ENCODE measurements around the gene OMP. TPM values are rescaled to one million over a fixed set of nuclear protein-coding genes. Genes with fewer than 3 reads are reported as not detected.

OMP gene
- total and polyA plus RNA-seq, 2 of the 4 experiments (the other 2 are of a cell fraction): 0.27 TPM; not detected in 1

- ChIA-PET CTCF (no interaction called here), POLR2A (ENCODE audit: unreplicated experiment) (no interaction called here)
- Histone ChIP-seq H2BK15ac (ENCODE audit: low read depth, low read length) (no peak overlapping the region), H3K4me3 (ENCODE audit: insufficient read depth, low read depth, low read length) (no peak overlapping the region), H2AK5ac (ENCODE audit: low read depth, low read length) (no peak overlapping the region), H4K20me1 (ENCODE audit: insufficient read depth, low read length) (no peaks in the 10 kb centered on the region), H3K9me3 (ENCODE audit: control insufficient read depth, insufficient read depth, low read length) (no peaks in the 10 kb centered on the region), H3K23ac (ENCODE audit: low read depth, low read length) (no peak overlapping the region; the same call in 1 of the 2 replicates), H3K27ac (ENCODE audit: insufficient read depth, low read length) (no peak overlapping the region), H2AFZ (replicated peaks; ENCODE audit: low read length, poor library complexity) (no peak overlapping the region), H4K8ac (ENCODE audit: low read depth in 2 of 2, low read length in 2 of 2) (no peak overlapping the region), H3K27me3 (ENCODE audit: control insufficient read depth, insufficient read depth, low read length) (peaks cover 5% of the 10 kb centered on the region; the same call in 1 of the 2 replicates), H4K5ac (ENCODE audit: low read depth, low read length) (no peak overlapping the region), H2BK5ac (ENCODE audit: low read depth, low read length, poor library complexity, severe bottlenecking) (no peak overlapping the region), H3K79me1 (ENCODE audit: low read depth in 1 of 2, low read length in 2 of 2) (no peaks in the 10 kb centered on the region), H3K56ac (ENCODE audit: extremely low read depth, insufficient read depth, low read length) (no peak overlapping the region), H3K4me2 (ENCODE audit: low read depth, low read length) (no peak overlapping the region), H3K4me1 (ENCODE audit: control insufficient read depth, insufficient read depth, low read length) (no peaks in the 10 kb centered on the region), H2AK9ac (replicated peaks; ENCODE audit: low read depth, low read length, poor library complexity) (no peak overlapping the region), H3K9ac (ENCODE audit: low read depth, low read length) (no peak overlapping the region), H2BK20ac (ENCODE audit: low read depth, low read length) (no peak overlapping the region), H4K91ac (ENCODE audit: insufficient read depth, low read depth, low read length) (no peak overlapping the region), H3K9me1 (ENCODE audit: insufficient read depth, low read length) (no peaks in the 10 kb centered on the region), H3K36me3 (ENCODE audit: control insufficient read depth, insufficient read depth, low read length) (no peaks in the 10 kb centered on the region), H3K18ac (ENCODE audit: low read depth, low read length) (no peak overlapping the region), H3K4ac (ENCODE audit: low read depth, low read length) (no peak overlapping the region), H2BK120ac (ENCODE audit: low read depth, low read length) (no peak overlapping the region), H3K14ac (replicated peaks; ENCODE audit: low read depth, low read length) (no peak overlapping the region)
- dilution Hi-C loops (cut with HindIII; ENCODE audit: low sequenced_read_pairs, unreplicated experiment) (no loop called here), intact Hi-C loops (cut with micrococcal nuclease) (no loop called here), in situ Hi-C loops (cut with MboI; ENCODE audit: low sequenced_read_pairs) (no loop called here)
- WGBS, 2 experiments (ENCODE audit: extremely low coverage in 2 of 2, insufficient read length in 1 of 2): 24% methylated on average over 13 of the region's 55 CpGs; no CpG with 5 or more reads in 1 of the 2 experiments
- TF ChIP-seq FOS (IDR thresholded peaks at IDR 0.05; ENCODE audit: low read depth, low read length): no peak
- TF ChIP-seq RAD21 (IDR thresholded peaks at IDR 0.05; ENCODE audit: low read length): no peak
- no peak for TF ChIP-seq SMC3 (IDR thresholded peaks at IDR 0.05; ENCODE audit: low read depth, low read length)
- TF ChIP-seq ELK1 (IDR thresholded peaks at IDR 0.05; ENCODE audit: borderline replicate concordance, low read depth, low read length): no peak
- no peak for TF ChIP-seq RFX5 (IDR thresholded peaks at IDR 0.05; ENCODE audit: low read depth, low read length)
- no peak for TF ChIP-seq CHD1 (IDR thresholded peaks at IDR 0.05; ENCODE audit: low read depth, low read length)
- no peak for TF ChIP-seq BHLHE40 (IDR thresholded peaks at IDR 0.05; ENCODE audit: low read depth, low read length)
- no peak for TF ChIP-seq CEBPB (IDR thresholded peaks at IDR 0.05; ENCODE audit: low read depth, low read length)
- TF ChIP-seq RCOR1 (IDR thresholded peaks at IDR 0.05; ENCODE audit: insufficient replicate concordance, low read length): no peak
- TF ChIP-seq USF2 (IDR thresholded peaks at IDR 0.05; ENCODE audit: low read depth, low read length): no peak
- no peak for ATAC-seq (ENCODE audit: low read depth)
- DNase-seq: no peak
- no TSS peak for BruUV-seq (replicated peaks)
Observed at GRCh38 chr11:77138106-77138649, 35.5 kb downstream of the OMP start.

Measured in IMR-90 (cell line).